HG03460 (cell line): ENCODE data around the gene CIB4.
"Not testable (repeated sequence)": the region's sequence is repeated elsewhere in the genome, so short reads cannot be mapped to it uniquely, and the experiment has no call there.

Experiments
- ATAC-seq: cut with Tn5 transposase; IDR thresholded peaks from one replicate; pipeline ENCODE4 v1.9.1; 2021; ENCODE audit not compliant: unreplicated experiment

Gene CIB4

GRCh38 chr2:26572591-26572990 is 68.6 kb downstream of the CIB4 start:
- ATAC-seq, result no peak

GRCh38 chr2:26571316-26571715 is 69.8 kb downstream of the CIB4 start:
- ATAC-seq, result no peak

- ATAC-seq, result no peak
Measured at GRCh38 chr2:26570083-26570430, 71.1 kb downstream of the CIB4 start.

GRCh38 chr2:26569216-26570082 is 71.7 kb downstream of the CIB4 start:
- ATAC-seq, result no peak

- no peak for ATAC-seq
Measured at GRCh38 chr2:26568076-26568890, 72.9 kb downstream of the CIB4 start.

- no peak for ATAC-seq
Measured at GRCh38 chr2:26567534-26567933, 73.6 kb downstream of the CIB4 start.

- not testable (repeated sequence) for ATAC-seq
Measured at GRCh38 chr2:26566731-26567130, 74.4 kb downstream of the CIB4 start.

- no peak for ATAC-seq
Measured at GRCh38 chr2:26566081-26566375, 75.1 kb downstream of the CIB4 start.

- no peak for ATAC-seq
Measured at GRCh38 chr2:26564121-26564644, 77.0 kb downstream of the CIB4 start.

GRCh38 chr2:26563686-26564085 is 77.5 kb downstream of the CIB4 start:
- ATAC-seq, result no peak

- no peak for ATAC-seq
Measured at GRCh38 chr2:26562811-26563645, 78.1 kb downstream of the CIB4 start.

GRCh38 chr2:26561918-26562810 is 79.0 kb downstream of the CIB4 start:
- ATAC-seq, result no peak

- no peak for ATAC-seq
Measured at GRCh38 chr2:26561376-26561775, 79.8 kb downstream of the CIB4 start.

- ATAC-seq, result no peak
Measured at GRCh38 chr2:26560892-26561291, 80.3 kb downstream of the CIB4 start.

- no peak for ATAC-seq
Measured at GRCh38 chr2:26559556-26559955, 81.6 kb downstream of the CIB4 start.

- no peak for ATAC-seq
Measured at GRCh38 chr2:26559044-26559405, 82.1 kb downstream of the CIB4 start.

- no peak for ATAC-seq
Measured at GRCh38 chr2:26558271-26559043, 82.7 kb downstream of the CIB4 start.

GRCh38 chr2:26557244-26557925 is 83.8 kb downstream of the CIB4 start:
- ATAC-seq, result no peak
